BJ (cell line): ENCODE data around the gene GATB. TPM values are rescaled to one million over a fixed set of nuclear protein-coding genes. Genes with fewer than 3 reads are reported as not detected.

Experiments
- CTCF ChIA-PET: fragments of 350-600 bp; formaldehyde crosslinking; extraction: SDS; loops from one replicate; lab custom pipeline; 2021; ENCODE audit warnings: antibody characterized with exemption, inconsistent platforms; lab: Yijun Ruan, JAX
- POLR2A ChIA-PET: fragments of 300-600 bp; sonication (Branson Sonifier 250); formaldehyde crosslinking; extraction: SDS; loops from one replicate; lab custom pipeline; 2021; ENCODE audit warnings: antibody characterized with exemption; lab: Charles Lee
- DNase-seq: peaks from one replicate; pipeline ENCODE4 v3.0.0-alpha.2; 2011; ENCODE audit warnings: low read depth
- H3K27me3 ChIP-seq: 2 replicates; pipeline ENCODE4 v1.6.0; 2011; ENCODE audit warnings: low read length; ENCODE audit not compliant: control insufficient read depth, insufficient read depth
- H3K36me3 ChIP-seq: 2 replicates; pipeline ENCODE4 v1.5.1; 2011; ENCODE audit warnings: low read length; ENCODE audit not compliant: control insufficient read depth, insufficient read depth
- H3K4me3 ChIP-seq: 2 replicates; pipeline ENCODE4 v1.5.1; 2011; ENCODE audit warnings: low read depth, mild to moderate bottlenecking, control low read depth, low read length
- polyA plus RNA-seq: library from polyadenylated mRNA; depleted of rRNA; stranded (reverse); fragments of >200 nt; gene quantifications from 2 replicates; pipeline ENCODE4 v1.2.3, GENCODE V29; 2011
- TF ChIP-seq, protein P1 (sequence below): IDR thresholded peaks from 2 replicates; pipeline ENCODE4 v1.5.1; 2011; ENCODE audit warnings: low read depth, mild to moderate bottlenecking, control low read depth, inconsistent platforms, low read length, moderate library complexity; ENCODE audit not compliant: insufficient read depth

The GATB gene
- polyA plus RNA-seq, 1 experiment = 20.5 TPM

DNA sequence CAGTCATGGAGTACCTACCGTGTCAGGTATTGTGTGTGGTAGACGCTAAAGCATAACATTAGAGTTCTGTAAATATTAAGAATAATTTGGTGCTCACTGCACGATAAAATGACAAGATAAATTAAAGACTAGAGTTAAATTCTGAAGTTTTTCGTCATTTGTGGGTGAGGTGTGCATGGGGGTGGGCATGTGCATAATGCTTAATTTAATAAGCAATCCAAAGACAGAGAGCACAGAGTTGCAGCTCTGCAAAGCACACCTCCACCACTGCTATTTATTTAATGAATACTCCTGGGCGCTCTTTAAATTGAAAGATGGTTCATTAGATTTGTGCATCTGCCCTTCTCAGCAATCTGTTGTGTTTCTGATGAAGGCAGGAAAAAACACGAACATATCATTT is 62.6 kb downstream of the GATB start:
- H3K36me3 ChIP-seq = peaks cover 2% of the 10 kb centered on the region
- DNase-seq = no peak
- H3K27me3 ChIP-seq = no peaks in the 10 kb centered on the region
- H3K4me3 ChIP-seq = no peak overlapping the region
- POLR2A ChIA-PET = no interaction called here
- CTCF ChIA-PET = no interaction called here
- TF ChIP-seq, protein P1, sequence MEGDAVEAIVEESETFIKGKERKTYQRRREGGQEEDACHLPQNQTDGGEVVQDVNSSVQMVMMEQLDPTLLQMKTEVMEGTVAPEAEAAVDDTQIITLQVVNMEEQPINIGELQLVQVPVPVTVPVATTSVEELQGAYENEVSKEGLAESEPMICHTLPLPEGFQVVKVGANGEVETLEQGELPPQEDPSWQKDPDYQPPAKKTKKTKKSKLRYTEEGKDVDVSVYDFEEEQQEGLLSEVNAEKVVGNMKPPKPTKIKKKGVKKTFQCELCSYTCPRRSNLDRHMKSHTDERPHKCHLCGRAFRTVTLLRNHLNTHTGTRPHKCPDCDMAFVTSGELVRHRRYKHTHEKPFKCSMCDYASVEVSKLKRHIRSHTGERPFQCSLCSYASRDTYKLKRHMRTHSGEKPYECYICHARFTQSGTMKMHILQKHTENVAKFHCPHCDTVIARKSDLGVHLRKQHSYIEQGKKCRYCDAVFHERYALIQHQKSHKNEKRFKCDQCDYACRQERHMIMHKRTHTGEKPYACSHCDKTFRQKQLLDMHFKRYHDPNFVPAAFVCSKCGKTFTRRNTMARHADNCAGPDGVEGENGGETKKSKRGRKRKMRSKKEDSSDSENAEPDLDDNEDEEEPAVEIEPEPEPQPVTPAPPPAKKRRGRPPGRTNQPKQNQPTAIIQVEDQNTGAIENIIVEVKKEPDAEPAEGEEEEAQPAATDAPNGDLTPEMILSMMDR = no peak

GRCh38 chr4:151694961-151695720 is 65.7 kb downstream of the GATB start:
- CTCF ChIA-PET = interaction anchor here (0.9 kb wide), 1 partner anchor 17 kb away, joined by 4 read pairs; no protein-coding TSS in a partner anchor

GRCh38 chr4:151692821-151693673 is 67.8 kb downstream of the GATB start:
- ChIA-PET CTCF (no interaction called here), POLR2A (no interaction called here)
- TF ChIP-seq, protein P1 = no peak
- no peak for DNase-seq
- Histone ChIP-seq H3K36me3 (no peaks in the 10 kb centered on the region; the same call in 1 of the 2 replicates), H3K27me3 (no peaks in the 10 kb centered on the region), H3K4me3 (no peak overlapping the region)

More at GRCh38 chr4:151694961-151695720, 65.7 kb downstream of the GATB start:
- DNase-seq = no peak
- H3K36me3 ChIP-seq = no peaks in the 10 kb centered on the region; the same call in 1 of the 2 replicates
- no peaks in the 10 kb centered on the region for H3K27me3 ChIP-seq
- TF ChIP-seq, protein P1 = no peak
- POLR2A ChIA-PET = no interaction called here
- no peak overlapping the region for H3K4me3 ChIP-seq

GRCh38 chr4:151692443-151692782 is 68.4 kb downstream of the GATB start:
- Histone ChIP-seq H3K36me3 (no peaks in the 10 kb centered on the region; the same call in 1 of the 2 replicates), H3K27me3 (no peaks in the 10 kb centered on the region), H3K4me3 (no peak overlapping the region)
- POLR2A ChIA-PET = no interaction called here
- no peak for DNase-seq
- CTCF ChIA-PET = interaction anchor here (0.9 kb wide), 1 partner anchor 24 kb away, joined by 3 read pairs; no protein-coding TSS in a partner anchor
- TF ChIP-seq, protein P1 = no peak
